T-helper 2 cell treated with Interferon-gamma antibody and Interleukin-4, amounts not matched to agents 100 ng/mL and 5 ng/mL, for 36 hours (primary cell): ENCODE data around the gene CALR3. TPM values are rescaled to one million over a fixed set of nuclear protein-coding genes. Genes with fewer than 3 reads are reported as not detected.
"Not testable (repeated sequence)": the region's sequence is repeated elsewhere in the genome, so short reads cannot be mapped to it uniquely, and the experiment has no call there.

Experiments used
- intact Hi-C: fragments of 100-400 bp; cut with micrococcal nuclease; formaldehyde crosslinking; loops from one replicate; pipeline ENCODE4 v1.15.1; 2023
- total RNA-seq: library from RNA; stranded (reverse); gene quantifications from 2 replicates; pipeline ENCODE4 v1.2.3, GENCODE V29; 2022

Gene CALR3
- total RNA-seq, 1 donor from 2014 or later, result not detected

GRCh38 chr19:16504271-16504670 is 8.3 kb upstream of the CALR3 start:
- intact Hi-C loops, result no loop called here

GRCh38 chr19:16497837-16498236 is 1.9 kb upstream of the CALR3 start:
- intact Hi-C loops, result loop anchor here (2.0 kb wide), 2 partner anchors 25 to 131 kb away; partner anchors contain the start of gene MED26

- intact Hi-C loops, result loop anchor here (2.0 kb wide), 2 partner anchors 24 to 132 kb away; partner anchors contain the start of gene MED26
Observed at GRCh38 chr19:16497042-16497441, 1.1 kb upstream of the CALR3 start.

- intact Hi-C loops, result loop anchor here (1.0 to 2.0 kb wide), 3 partner anchors 24 to 132 kb away; partner anchors contain the start of genes MED26 and SLC35E1
Observed at GRCh38 chr19:16496613-16496983, 631 bp upstream of the CALR3 start.

- intact Hi-C loops, result not testable (repeated sequence)
Observed at GRCh38 chr19:16486476-16486875, 9.5 kb downstream of the CALR3 start.

GRCh38 chr19:16482745-16483144 is 13.2 kb downstream of the CALR3 start:
- intact Hi-C loops, result no loop called here

GRCh38 chr19:16477311-16477710 is 18.7 kb downstream of the CALR3 start:
- intact Hi-C loops, result no loop called here

GRCh38 chr19:16476401-16476800 is 19.6 kb downstream of the CALR3 start:
- intact Hi-C loops, result no loop called here

- intact Hi-C loops, result loop anchor here (2.0 kb wide), 1 partner anchor 23 kb away; the partner anchor contains the start of genes C19orf44 and CALR3
Observed at GRCh38 chr19:16473875-16474392, 22.0 kb downstream of the CALR3 start.

GRCh38 chr19:16472992-16473391 is 23.0 kb downstream of the CALR3 start:
- intact Hi-C loops, result loop anchor here (1.0 to 2.0 kb wide), 2 partner anchors 24 to 155 kb away; partner anchors contain the start of genes C19orf44, CALR3 and MED26

GRCh38 chr19:16472559-16472899 is 23.4 kb downstream of the CALR3 start:
- intact Hi-C loops, result loop anchor here (1.0 to 2.0 kb wide), 2 partner anchors 24 to 156 kb away; partner anchors contain the start of genes C19orf44, CALR3 and MED26

GRCh38 chr19:16470911-16471811 is 24.8 kb downstream of the CALR3 start:
- intact Hi-C loops, result no loop called here

- intact Hi-C loops, result no loop called here
Observed at GRCh38 chr19:16470541-16470910, 25.4 kb downstream of the CALR3 start.

GRCh38 chr19:16467581-16467980 is 28.4 kb downstream of the CALR3 start:
- intact Hi-C loops, result no loop called here

- intact Hi-C loops, result not testable (repeated sequence)
Observed at GRCh38 chr19:16466802-16467427, 29.1 kb downstream of the CALR3 start.

- intact Hi-C loops, result no loop called here
Observed at GRCh38 chr19:16465239-16465638, 30.7 kb downstream of the CALR3 start.

- intact Hi-C loops, result no loop called here
Observed at GRCh38 chr19:16463991-16464575, 31.9 kb downstream of the CALR3 start.

GRCh38 chr19:16463341-16463990 is 32.5 kb downstream of the CALR3 start:
- intact Hi-C loops, result no loop called here

GRCh38 chr19:16462757-16463250 is 33.2 kb downstream of the CALR3 start:
- intact Hi-C loops, result no loop called here

- intact Hi-C loops, result no loop called here
Observed at GRCh38 chr19:16461630-16462051, 34.3 kb downstream of the CALR3 start.

GRCh38 chr19:16460454-16460853 is 35.5 kb downstream of the CALR3 start:
- intact Hi-C loops, result no loop called here
